Mesothelial cell of epicardium (in vitro differentiated cells): ENCODE results near the gene SRGN. TPM values are rescaled to one million over a fixed set of nuclear protein-coding genes. Genes with fewer than 3 reads are reported as not detected.

Experiments
- DNase-seq, 2 experiments: peaks; one replicate each; pipeline ENCODE4 v3.0.0; 2021; ENCODE audit warnings: low spot score in 2 of 2; ENCODE audit not compliant: unreplicated experiment in 2 of 2
- H3K27ac Mint-ChIP-seq: 2 replicates; pipeline ENCODE4 v1.8.0; 2021; ENCODE audit warnings: mixed read lengths
- H3K27me3 Mint-ChIP-seq: 2 replicates; pipeline ENCODE4 v1.8.0; 2021; ENCODE audit warnings: low read depth, mixed read lengths
- H3K36me3 Mint-ChIP-seq: 2 replicates; pipeline ENCODE4 v1.8.0; 2021; ENCODE audit warnings: mixed read lengths
- H3K4me1 Mint-ChIP-seq: 2 replicates; pipeline ENCODE4 v1.8.0; 2021; ENCODE audit warnings: mixed read lengths
- H3K4me3 Mint-ChIP-seq: 2 replicates; pipeline ENCODE4 v1.8.0; 2021; ENCODE audit warnings: mild to moderate bottlenecking, moderate library complexity, mixed read lengths
- H3K9me3 Mint-ChIP-seq: 2 replicates; pipeline ENCODE4 v1.8.0; 2021; ENCODE audit warnings: mixed read lengths
- total RNA-seq: library from RNA; stranded (reverse); gene quantifications from 3 replicates; pipeline ENCODE4 v1.2.1, GENCODE V29; 2021
- TF ChIP-seq, protein P1 (sequence below): fragments of 200-600 bp; sonication (generic); IDR thresholded peaks from one replicate; pipeline ENCODE4 v1.5.0; 2021; ENCODE audit warnings: antibody characterized with exemption; ENCODE audit not compliant: unreplicated experiment

The SRGN gene
- total RNA-seq, 1 donor from 2014 or later = not detected

DNA sequence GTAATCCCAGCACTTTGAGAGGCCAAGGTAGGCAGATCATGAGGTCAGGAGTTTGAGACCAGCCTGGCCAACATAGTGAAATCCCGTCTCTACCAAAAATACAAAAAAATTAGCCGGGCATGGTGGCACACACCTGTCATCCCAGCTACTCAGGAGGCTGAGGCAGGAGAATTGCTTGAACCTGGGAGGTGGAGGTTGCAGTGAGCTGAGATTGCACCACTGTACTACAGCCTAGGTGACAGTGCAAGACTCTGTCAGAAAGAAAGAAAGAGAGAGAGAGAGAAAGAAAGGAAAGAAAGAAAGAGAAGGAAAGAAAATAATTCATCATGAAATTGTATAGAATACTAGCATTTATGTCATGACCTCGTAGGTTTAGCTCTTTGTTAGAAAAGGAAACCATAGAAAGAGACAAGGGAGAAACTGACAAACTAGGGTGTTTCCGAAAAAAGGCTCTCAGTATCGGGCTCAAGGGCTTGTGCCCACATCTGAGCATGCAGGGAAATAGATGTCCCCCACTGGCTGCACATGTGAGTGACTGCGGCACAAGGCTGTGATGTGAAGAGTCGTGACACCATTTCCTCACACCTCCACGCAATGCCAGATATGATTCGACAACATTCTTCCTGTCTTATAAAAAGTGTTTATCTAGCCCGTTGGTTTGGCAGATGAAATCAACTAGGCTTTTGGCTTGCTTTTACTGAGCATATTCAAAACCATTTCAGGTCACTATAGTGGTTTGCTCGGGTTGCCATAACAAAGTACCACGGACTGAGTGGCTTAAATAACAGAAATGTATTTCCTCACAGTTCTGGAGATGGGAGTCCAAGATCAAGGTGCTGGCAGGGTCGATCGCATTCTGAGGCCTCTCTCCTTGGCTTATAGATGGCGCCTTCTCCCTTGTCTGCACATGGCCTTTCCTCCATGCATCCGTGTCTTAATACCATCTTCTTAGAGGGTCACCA lies 2.0 kb downstream of the SRGN start:
- TF ChIP-seq, protein P1, sequence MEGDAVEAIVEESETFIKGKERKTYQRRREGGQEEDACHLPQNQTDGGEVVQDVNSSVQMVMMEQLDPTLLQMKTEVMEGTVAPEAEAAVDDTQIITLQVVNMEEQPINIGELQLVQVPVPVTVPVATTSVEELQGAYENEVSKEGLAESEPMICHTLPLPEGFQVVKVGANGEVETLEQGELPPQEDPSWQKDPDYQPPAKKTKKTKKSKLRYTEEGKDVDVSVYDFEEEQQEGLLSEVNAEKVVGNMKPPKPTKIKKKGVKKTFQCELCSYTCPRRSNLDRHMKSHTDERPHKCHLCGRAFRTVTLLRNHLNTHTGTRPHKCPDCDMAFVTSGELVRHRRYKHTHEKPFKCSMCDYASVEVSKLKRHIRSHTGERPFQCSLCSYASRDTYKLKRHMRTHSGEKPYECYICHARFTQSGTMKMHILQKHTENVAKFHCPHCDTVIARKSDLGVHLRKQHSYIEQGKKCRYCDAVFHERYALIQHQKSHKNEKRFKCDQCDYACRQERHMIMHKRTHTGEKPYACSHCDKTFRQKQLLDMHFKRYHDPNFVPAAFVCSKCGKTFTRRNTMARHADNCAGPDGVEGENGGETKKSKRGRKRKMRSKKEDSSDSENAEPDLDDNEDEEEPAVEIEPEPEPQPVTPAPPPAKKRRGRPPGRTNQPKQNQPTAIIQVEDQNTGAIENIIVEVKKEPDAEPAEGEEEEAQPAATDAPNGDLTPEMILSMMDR = no peak
- Mint-ChIP-seq H3K4me3 (no peak overlapping the region), H3K36me3 (no peaks in the 10 kb centered on the region), H3K27me3 (peaks cover 11% of the 10 kb centered on the region), H3K27ac (no peak overlapping the region), H3K4me1 (peaks cover 5% of the 10 kb centered on the region), H3K9me3 (no peaks in the 10 kb centered on the region)
- DNase-seq = no peak

DNA sequence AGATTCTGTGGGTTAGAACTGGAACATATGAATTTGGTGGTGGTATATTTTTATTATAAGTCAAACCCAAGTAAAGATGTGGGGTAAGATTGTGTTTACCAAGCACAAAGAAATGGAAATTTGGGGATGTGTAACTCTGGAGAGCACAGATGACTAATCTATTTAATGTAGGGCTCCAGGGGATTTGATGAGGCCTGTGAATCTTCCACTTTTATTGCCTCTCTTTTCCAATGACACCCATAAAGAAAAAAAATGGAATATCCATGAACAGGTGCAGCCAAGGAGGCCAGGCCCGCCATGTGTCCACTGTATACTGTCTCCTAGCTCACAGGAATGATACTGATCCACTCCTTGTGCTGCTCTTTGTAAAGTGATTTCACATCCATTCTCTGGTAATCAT lies 2.8 kb downstream of the SRGN start:
- H3K27ac Mint-ChIP-seq = no peak overlapping the region
- TF ChIP-seq, protein P1 = no peak
- no peaks in the 10 kb centered on the region for H3K9me3 Mint-ChIP-seq
- H3K27me3 Mint-ChIP-seq = peaks cover 11% of the 10 kb centered on the region
- no peaks in the 10 kb centered on the region for H3K36me3 Mint-ChIP-seq
- DNase-seq = no peak
- H3K4me1 Mint-ChIP-seq = peaks cover 5% of the 10 kb centered on the region
- H3K4me3 Mint-ChIP-seq = no peak overlapping the region

DNA sequence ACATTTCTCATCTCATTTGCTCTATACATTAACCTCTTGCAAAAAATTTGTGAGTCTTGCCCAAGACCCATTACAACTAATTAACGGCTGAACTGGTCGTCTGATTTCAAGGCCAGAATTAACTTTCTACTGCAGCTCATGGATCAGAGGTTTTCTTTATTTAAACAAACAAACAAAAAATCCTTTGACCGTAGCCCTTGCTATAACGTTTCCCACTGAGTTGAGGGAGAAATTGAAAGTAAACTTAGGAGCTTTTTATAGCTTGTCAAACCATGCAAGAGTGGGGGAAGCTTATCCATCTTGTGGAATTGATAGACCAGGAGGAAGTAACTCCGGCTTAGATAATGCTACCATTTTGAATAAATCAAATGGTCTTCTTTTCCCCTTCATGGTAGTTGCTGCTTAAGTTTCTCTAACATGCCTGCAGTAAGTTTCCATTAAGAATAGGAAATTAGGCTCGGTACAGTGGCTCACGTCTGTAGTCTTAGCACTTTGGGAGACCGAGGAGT lies 3.3 kb downstream of the SRGN start:
- no peak for DNase-seq
- H3K4me3 Mint-ChIP-seq = no peak overlapping the region
- H3K27ac Mint-ChIP-seq = no peak overlapping the region
- H3K9me3 Mint-ChIP-seq = no peaks in the 10 kb centered on the region
- peaks cover 11% of the 10 kb centered on the region for H3K27me3 Mint-ChIP-seq
- TF ChIP-seq, protein P1 = no peak
- no peaks in the 10 kb centered on the region for H3K36me3 Mint-ChIP-seq
- peaks cover 5% of the 10 kb centered on the region for H3K4me1 Mint-ChIP-seq

DNA sequence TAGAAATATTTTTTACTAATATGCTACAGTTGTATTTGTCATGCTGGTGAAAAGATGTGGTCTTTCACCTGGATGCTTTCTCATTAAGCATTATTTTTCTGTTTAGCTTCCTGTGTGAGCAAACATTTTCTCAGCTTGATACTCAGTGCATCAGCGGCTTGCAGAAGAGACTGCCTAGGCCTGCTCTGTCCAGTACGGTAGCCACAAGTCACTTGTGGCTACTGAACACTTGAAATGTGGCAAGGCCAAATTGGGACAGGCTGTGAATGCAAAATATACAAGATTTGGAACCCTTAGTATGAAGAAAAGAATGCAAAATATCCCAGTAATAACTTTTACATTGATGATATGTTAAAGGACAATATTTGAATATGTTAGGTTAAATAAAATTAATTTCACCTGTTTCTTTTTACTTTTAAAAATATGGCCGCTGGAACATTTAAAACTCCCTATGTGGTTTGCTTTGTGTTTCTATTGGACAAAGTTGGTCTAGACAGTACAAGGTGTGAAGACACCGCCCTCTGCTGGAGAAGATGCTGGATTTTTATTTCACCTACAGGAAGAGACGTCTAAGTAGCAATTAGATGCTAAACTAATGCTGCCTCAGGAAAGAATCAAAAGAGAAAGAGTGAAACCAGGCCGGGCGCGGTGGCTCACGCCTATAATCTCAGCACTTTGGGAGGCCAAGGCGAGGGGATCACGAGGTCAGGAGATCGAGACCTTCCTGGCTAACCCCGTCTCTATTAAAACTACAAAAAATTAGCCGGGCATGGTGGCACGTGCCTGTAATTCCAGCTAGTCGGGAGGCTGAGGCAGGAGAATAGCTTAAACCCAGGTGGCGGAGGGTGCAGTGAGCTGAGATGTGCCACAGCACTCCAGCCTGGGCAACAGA lies 5.3 kb downstream of the SRGN start:
- TF ChIP-seq, protein P1 = peak; percentile 60
- Mint-ChIP-seq H3K27me3 (peaks cover 3% of the 10 kb centered on the region), H3K27ac (no peak overlapping the region), H3K9me3 (no peaks in the 10 kb centered on the region), H3K36me3 (no peaks in the 10 kb centered on the region), H3K4me1 (no peaks in the 10 kb centered on the region), H3K4me3 (no peak overlapping the region)
- DNase-seq = peak; percentile 23 to 53

DNA sequence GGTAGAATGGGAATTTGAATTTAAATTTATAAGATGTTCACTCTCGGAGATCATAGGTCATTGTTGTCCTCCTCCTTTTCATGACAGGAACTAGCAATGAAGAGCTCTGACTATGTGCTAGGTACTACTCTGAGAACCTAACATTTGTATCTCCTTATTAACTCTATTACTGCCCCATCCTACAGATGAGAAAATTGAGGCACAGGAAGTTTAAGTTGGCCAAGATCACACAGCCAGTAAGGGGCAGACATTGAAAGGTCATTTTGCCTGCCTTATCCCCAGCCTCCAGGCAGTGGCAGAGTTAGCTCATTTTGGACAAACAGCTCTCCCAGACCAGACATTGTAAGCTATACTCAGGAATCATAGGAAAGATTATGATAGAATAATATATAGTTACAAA lies 6.0 kb downstream of the SRGN start:
- H3K9me3 Mint-ChIP-seq = no peaks in the 10 kb centered on the region
- H3K27me3 Mint-ChIP-seq = no peaks in the 10 kb centered on the region
- DNase-seq = no peak
- no peak overlapping the region for H3K4me3 Mint-ChIP-seq
- no peak overlapping the region for H3K27ac Mint-ChIP-seq
- no peaks in the 10 kb centered on the region for H3K36me3 Mint-ChIP-seq
- TF ChIP-seq, protein P1 = no peak
- no peaks in the 10 kb centered on the region for H3K4me1 Mint-ChIP-seq
